Endothelial cell of umbilical vein (primary cell): ENCODE data around the gene TWIST2. TPM values are rescaled to one million over a fixed set of nuclear protein-coding genes. Genes with fewer than 3 reads are reported as not detected.

ENCODE experiments used
- BruUV-seq: library from RNA; stranded (reverse); fragments of 400-500 nt; replicated peaks from 2 replicates; lab custom pipeline; 2021; lab: Mats Ljungman, UMichigan
- CTCF ChIA-PET: fragments of 300-600, 350-600 bp; sonication (Branson Sonifier 250); formaldehyde crosslinking; loops from one replicate; lab custom pipeline; 2021; ENCODE audit warnings: antibody characterized with exemption, inconsistent platforms; lab: Charles Lee
- POLR2A ChIA-PET: fragments of 300-600, 350-600 bp; sonication (Branson Sonifier 250); formaldehyde crosslinking; loops from one replicate; lab custom pipeline; 2021; ENCODE audit warnings: antibody characterized with exemption, inconsistent platforms; lab: Charles Lee
- DNase-seq: peaks from one replicate; pipeline ENCODE4 v3.0.0-alpha.2; 2011; ENCODE audit warnings: low read depth, low spot score
- FAIRE-seq: peaks from 2 replicates; lab custom pipeline; 2011; peaks lifted over from hg19 to GRCh38; lab: Jason Lieb, UNC
- H2AFZ ChIP-seq: 2 replicates; pipeline ENCODE4 v1.6.0; 2012; ENCODE audit warnings: low read depth, low read length, control low read depth, inconsistent platforms
- H3K27ac ChIP-seq: 2 replicates; pipeline ENCODE4 v1.5.1; 2011; ENCODE audit warnings: low read depth, mild to moderate bottlenecking, control low read depth, low read length, moderate library complexity; ENCODE audit not compliant: insufficient read depth
- H3K27me3 ChIP-seq, 2 experiments: 2 replicates each; pipeline versions ENCODE4 v1.6.0 to v1.6.1; 2011; ENCODE audit warnings: low read length in 2 of 2, mixed read lengths in 1 of 2; ENCODE audit not compliant: control insufficient read depth in 2 of 2, insufficient read depth in 2 of 2
- H3K36me3 ChIP-seq, 2 experiments: 2 replicates in 1 of 2; 3 replicates in 1 of 2; pipeline ENCODE4 v1.5.1; 2011; ENCODE audit warnings: low read length in 2 of 2, mild to moderate bottlenecking in 1 of 2, moderate library complexity in 1 of 2; ENCODE audit not compliant: control insufficient read depth in 2 of 2, insufficient read depth in 2 of 2; ENCODE audit errors: extremely low read depth in 1 of 2
- H3K4me1 ChIP-seq: 3 replicates; pipeline ENCODE4 v1.5.1; 2011; ENCODE audit warnings: mild to moderate bottlenecking, low read length; ENCODE audit not compliant: control insufficient read depth, insufficient read depth; ENCODE audit errors: extremely low read depth
- H3K4me2 ChIP-seq: 2 replicates; pipeline ENCODE4 v1.6.1; 2011; ENCODE audit warnings: low read length, control low read depth, mixed read lengths; ENCODE audit not compliant: insufficient read depth
- H3K4me3 ChIP-seq, 3 experiments: fragments of 200-600 bp in 1 of 3; sonication (generic), shearing (Covaris generic) in 1 of 3; replicated peaks in 1 of 3; 2 replicates each; pipeline ENCODE4 v1.5.1; 2011 to 2016; ENCODE audit warnings: control low read depth in 3 of 3, low read length in 3 of 3, mild to moderate bottlenecking in 2 of 3, inconsistent platforms in 1 of 3, low read depth in 1 of 3, moderate library complexity in 1 of 3; ENCODE audit not compliant: insufficient read depth in 1 of 3
- H3K79me2 ChIP-seq: 2 replicates; pipeline ENCODE4 v1.6.0; 2012; ENCODE audit warnings: low read length, inconsistent platforms; ENCODE audit not compliant: control insufficient read depth, insufficient read depth
- H3K9ac ChIP-seq: replicated peaks from 2 replicates; pipeline ENCODE3; 2011; ENCODE audit warnings: low read length, control low read depth; ENCODE audit not compliant: insufficient read depth; ENCODE audit errors: extremely low read depth
- H3K9me1 ChIP-seq: replicated peaks from 3 replicates; pipeline ENCODE4 v1.6.0; 2011; ENCODE audit warnings: mild to moderate bottlenecking, low read length; ENCODE audit not compliant: control insufficient read depth, insufficient read depth; ENCODE audit errors: extremely low read depth
- H3K9me3 ChIP-seq: replicated peaks from 2 replicates; pipeline ENCODE4 v1.5.1; 2012; ENCODE audit warnings: low read length, inconsistent platforms; ENCODE audit not compliant: control insufficient read depth, insufficient read depth
- H4K20me1 ChIP-seq: replicated peaks from 2 replicates; pipeline ENCODE3; 2011; ENCODE audit warnings: mild to moderate bottlenecking, low read length; ENCODE audit not compliant: control insufficient read depth, insufficient read depth; ENCODE audit errors: extremely low read depth
- CTCF ChIP-seq, 2 donors: IDR thresholded peaks; 1 replicate in 1 of 2; 2 replicates in 1 of 2; pipeline ENCODE4 v1.5.1; 2011; ENCODE audit warnings: low read length in 2 of 2, mild to moderate bottlenecking in 2 of 2, moderate library complexity in 2 of 2, control low read depth in 1 of 2, inconsistent platforms in 1 of 2, low read depth in 1 of 2; ENCODE audit not compliant: insufficient read depth in 1 of 2; ENCODE audit errors: extremely low read depth in 1 of 2
- EZH2 ChIP-seq: IDR thresholded peaks from 2 replicates; pipeline ENCODE4 v1.6.1; 2012; ENCODE audit warnings: borderline replicate concordance, low read depth, mild to moderate bottlenecking, moderate library complexity, low read length, inconsistent platforms; ENCODE audit not compliant: severe bottlenecking
- FOS ChIP-seq: IDR thresholded peaks from 2 replicates; pipeline ENCODE4 v1.6.1; 2011; ENCODE audit warnings: mild to moderate bottlenecking, low read length, moderate library complexity, borderline replicate concordance; ENCODE audit not compliant: insufficient read depth
- GATA2 ChIP-seq: IDR thresholded peaks from 2 replicates; pipeline ENCODE4 v1.7.0; 2011; ENCODE audit warnings: low read depth, mild to moderate bottlenecking, moderate library complexity, mixed read lengths, low read length; ENCODE audit not compliant: insufficient read length, insufficient read depth
- JUN ChIP-seq: IDR thresholded peaks from 2 replicates; pipeline ENCODE4 v1.6.1; 2011; ENCODE audit warnings: borderline replicate concordance, low read depth; ENCODE audit not compliant: insufficient read length, insufficient read depth
- MAX ChIP-seq: IDR thresholded peaks from 2 replicates; pipeline ENCODE4 v1.6.1; 2011; ENCODE audit not compliant: insufficient read depth, insufficient read length
- MYC ChIP-seq: IDR thresholded peaks from one replicate; pipeline ENCODE4 v1.6.1; 2011; ENCODE audit warnings: mild to moderate bottlenecking, low read depth, low read length
- POLR2A ChIP-seq: IDR thresholded peaks from 2 replicates; pipeline ENCODE4 v1.6.1; 2012; ENCODE audit warnings: low read depth, mild to moderate bottlenecking, control low read depth, low read length
- POLR2AphosphoS5 ChIP-seq: IDR thresholded peaks from 2 replicates; pipeline ENCODE4 v1.6.1; 2012; ENCODE audit warnings: low read depth, mild to moderate bottlenecking, control low read depth, low read length, moderate library complexity; ENCODE audit not compliant: insufficient read depth
- dilution Hi-C: fragments of 300-500 bp; cut with MboI; formaldehyde crosslinking; loops from one replicate; pipeline ENCODE4 v1.15.0; 2019; ENCODE audit warnings: low sequenced_read_pairs; ENCODE audit not compliant: extremely low pct_ligation_motif_present
- intact Hi-C: fragments of 100-400 bp; cut with micrococcal nuclease; formaldehyde crosslinking; loops from one replicate; pipeline ENCODE4 v1.10.0; 2022
- polyA plus RNA-seq, 4 experiments: library from polyadenylated mRNA; depleted of rRNA in 3 of 4; stranded (reverse) in 3 of 4; unstranded in 1 of 4; fragments of >200 nt; gene quantifications; 2 replicates each; pipeline versions ENCODE4 v1.2.1 to v1.2.3, GENCODE V29; 2011 to 2012; ENCODE audit warnings: missing spikeins in 1 of 4
- total RNA-seq: library from RNA; stranded (reverse); gene quantifications from 2 replicates; pipeline ENCODE4 v1.2.3, GENCODE V29; 2021

Gene TWIST2
- total and polyA plus RNA-seq, 2 donors (not counting 3 experiments of a cell fraction or from before 2014, with no cell fraction given), result 2.3 to 3.4 TPM

- CTCF ChIA-PET, result no interaction called here
- H3K4me2 ChIP-seq, result no peak overlapping the region
- no peaks in the 10 kb centered on the region for H3K79me2 ChIP-seq
- FAIRE-seq, result no peak
- H3K27me3 ChIP-seq, result no peaks in the 10 kb centered on the region
- no TSS peak for BruUV-seq
- no peaks in the 10 kb centered on the region for H4K20me1 ChIP-seq
- H3K9ac ChIP-seq, result no peak overlapping the region
- dilution Hi-C loops (no loop called here), intact Hi-C loops (no loop called here)
- H3K4me3 ChIP-seq, result no peak overlapping the region
- H3K9me3 ChIP-seq, result no peaks in the 10 kb centered on the region
- no peak for DNase-seq
- no peaks in the 10 kb centered on the region for H3K9me1 ChIP-seq
- H3K27ac ChIP-seq, result no peak overlapping the region
- POLR2A ChIA-PET, result no interaction called here
- no peaks in the 10 kb centered on the region for H3K4me1 ChIP-seq
- H3K36me3 ChIP-seq, result no peaks in the 10 kb centered on the region
- TF ChIP-seq MYC (no peak), POLR2A (no peak), GATA2 (no peak), EZH2 (no peak), CTCF (IDR thresholded peaks at IDR 0.05; ENCODE audit: extremely low read depth in 1 of 2, insufficient read depth in 1 of 2, low read depth in 1 of 2, low read length in 2 of 2) (no peak)
- no peak overlapping the region for H2AFZ ChIP-seq
Observed at GRCh38 chr2:238813109-238813508, 34.8 kb upstream of the TWIST2 start.

GRCh38 chr2:238814815-238815214 lies 33.1 kb upstream of the TWIST2 start:
- dilution Hi-C loops (no loop called here), intact Hi-C loops (no loop called here)
- H3K9me3 ChIP-seq, result no peaks in the 10 kb centered on the region
- H3K9me1 ChIP-seq, result no peaks in the 10 kb centered on the region
- no peak for DNase-seq
- H3K27ac ChIP-seq, result no peak overlapping the region
- TF ChIP-seq CTCF (IDR thresholded peaks at IDR 0.05; ENCODE audit: extremely low read depth in 1 of 2, insufficient read depth in 1 of 2, low read depth in 1 of 2, low read length in 2 of 2), result no peak
- no peak for TF ChIP-seq EZH2
- no peak for TF ChIP-seq JUN
- no peak for TF ChIP-seq MYC
- TF ChIP-seq POLR2A, result no peak
- no peak for TF ChIP-seq FOS
- no peak for TF ChIP-seq MAX
- no peak for TF ChIP-seq POLR2AphosphoS5
- no peak for TF ChIP-seq GATA2
- BruUV-seq, result no TSS peak
- H3K4me3 ChIP-seq, result no peak overlapping the region
- ChIA-PET CTCF (no interaction called here), POLR2A (interaction anchor here (0.6 kb wide), 1 partner anchor 319 kb away, joined by 4 read pairs; no protein-coding TSS in a partner anchor)
- H3K4me2 ChIP-seq, result no peak overlapping the region
- no peaks in the 10 kb centered on the region for H3K4me1 ChIP-seq
- H3K27me3 ChIP-seq, result no peaks in the 10 kb centered on the region
- no peak for FAIRE-seq
- H4K20me1 ChIP-seq, result no peaks in the 10 kb centered on the region
- no peaks in the 10 kb centered on the region for H3K36me3 ChIP-seq
- no peaks in the 10 kb centered on the region for H3K79me2 ChIP-seq
- H2AFZ ChIP-seq, result no peak overlapping the region
- no peak overlapping the region for H3K9ac ChIP-seq
